Neural cell (in vitro differentiated cells): ENCODE results near the gene SUMF1.

ENCODE experiments used
- CTCF ChIP-seq: fragments of 450-650 bp; IDR thresholded peaks from 2 replicates; pipeline ENCODE4 v1.5.1; 2014; ENCODE audit warnings: antibody characterized with exemption, mild to moderate bottlenecking, moderate library complexity; ENCODE audit not compliant: poor library complexity, severe bottlenecking
- EP300 ChIP-seq: fragments of 450-650 bp; conservative IDR thresholded peaks from 2 replicates; pipeline ENCODE4 v1.6.1; 2014; ENCODE audit warnings: antibody characterized with exemption, mild to moderate bottlenecking, moderate library complexity; ENCODE audit not compliant: poor library complexity, severe bottlenecking
- EZH2 ChIP-seq: fragments of 200-600, 300-800 bp; shearing (Covaris generic), sonication (generic); IDR thresholded peaks from 2 replicates; pipeline ENCODE4 v1.6.1; 2014; ENCODE audit warnings: antibody characterized with exemption, low read length, borderline replicate concordance, mild to moderate bottlenecking; ENCODE audit not compliant: insufficient read depth, poor library complexity, severe bottlenecking
- POLR2AphosphoS5 ChIP-seq: IDR thresholded peaks from 2 replicates; pipeline ENCODE4 v1.6.1; 2012
- REST ChIP-seq: IDR thresholded peaks from 2 replicates; pipeline ENCODE4 v1.6.1; 2012; ENCODE audit warnings: borderline replicate concordance
- SMC3 ChIP-seq: fragments of 450-650 bp; conservative IDR thresholded peaks from 2 replicates; pipeline ENCODE4 v1.6.1; 2014; ENCODE audit warnings: antibody characterized with exemption, mild to moderate bottlenecking, moderate library complexity; ENCODE audit not compliant: poor library complexity

GRCh38 chr3:4398941-4399245, 68.2 kb downstream of the SUMF1 start:
- TF ChIP-seq SMC3 (no peak), CTCF (no peak), POLR2AphosphoS5 (no peak), EP300 (no peak), REST (no peak), EZH2 (no peak)
